Globus pallidus (tissue), 1 donor: ENCODE data around the gene COL16A1.

Source experiments
- DNase-seq: peaks from one replicate; pipeline ENCODE4 v3.0.0-alpha.2; 2015; ENCODE audit warnings: low spot score

Gene COL16A1

DNA sequence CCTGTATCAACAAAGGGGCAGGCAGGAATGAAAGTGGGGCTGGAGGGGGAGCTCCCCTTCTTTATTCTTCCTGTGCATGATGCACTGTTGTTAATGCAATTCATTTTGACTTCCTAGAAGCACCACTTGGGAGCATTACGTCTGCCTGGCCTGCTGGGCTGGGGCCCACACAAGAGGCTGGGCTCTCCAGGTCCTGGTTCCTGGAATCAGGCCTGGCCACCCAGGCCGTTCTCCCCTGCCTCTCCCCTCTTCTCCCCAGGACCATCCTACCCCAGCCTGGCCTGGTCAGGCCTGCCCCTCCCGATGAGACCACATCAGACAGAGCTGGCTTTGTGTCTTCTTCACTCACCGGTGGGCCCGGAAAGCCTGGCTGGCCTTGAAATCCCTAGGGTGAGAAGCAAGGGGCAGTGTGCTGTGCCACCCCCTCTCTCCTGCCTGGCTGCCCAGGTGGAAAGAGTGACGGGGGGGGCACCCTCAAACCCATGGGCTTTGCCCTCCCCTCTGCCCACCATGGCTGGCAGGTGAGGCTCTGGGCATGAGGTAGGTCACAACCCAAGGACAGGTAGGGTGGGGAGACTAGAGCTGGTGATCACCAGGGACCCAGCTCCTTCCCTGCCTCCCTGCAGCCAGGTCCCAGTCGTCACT lies 38.5 kb downstream of the COL16A1 start:
- DNase-seq: no peak

DNA sequence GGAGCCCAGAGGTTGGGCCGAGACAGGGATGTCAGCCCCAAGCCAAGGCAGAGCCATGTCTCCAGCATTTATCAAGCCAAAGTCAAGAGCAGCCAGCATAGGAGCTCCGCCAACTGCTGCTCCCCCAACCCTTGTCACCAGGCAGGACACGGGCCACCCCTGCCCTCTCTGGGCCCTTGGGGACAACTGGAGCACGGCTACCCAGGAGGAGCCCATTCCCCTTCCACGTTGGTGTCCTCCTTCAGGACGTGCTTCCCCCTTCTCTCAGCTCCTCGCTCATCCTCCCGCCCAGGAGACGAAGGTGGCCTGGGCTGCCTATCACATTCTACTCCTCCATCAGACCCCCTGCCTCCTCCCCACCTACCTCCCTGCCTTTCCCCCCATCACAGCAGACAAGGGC lies 39.3 kb downstream of the COL16A1 start:
- no peak for DNase-seq

DNA sequence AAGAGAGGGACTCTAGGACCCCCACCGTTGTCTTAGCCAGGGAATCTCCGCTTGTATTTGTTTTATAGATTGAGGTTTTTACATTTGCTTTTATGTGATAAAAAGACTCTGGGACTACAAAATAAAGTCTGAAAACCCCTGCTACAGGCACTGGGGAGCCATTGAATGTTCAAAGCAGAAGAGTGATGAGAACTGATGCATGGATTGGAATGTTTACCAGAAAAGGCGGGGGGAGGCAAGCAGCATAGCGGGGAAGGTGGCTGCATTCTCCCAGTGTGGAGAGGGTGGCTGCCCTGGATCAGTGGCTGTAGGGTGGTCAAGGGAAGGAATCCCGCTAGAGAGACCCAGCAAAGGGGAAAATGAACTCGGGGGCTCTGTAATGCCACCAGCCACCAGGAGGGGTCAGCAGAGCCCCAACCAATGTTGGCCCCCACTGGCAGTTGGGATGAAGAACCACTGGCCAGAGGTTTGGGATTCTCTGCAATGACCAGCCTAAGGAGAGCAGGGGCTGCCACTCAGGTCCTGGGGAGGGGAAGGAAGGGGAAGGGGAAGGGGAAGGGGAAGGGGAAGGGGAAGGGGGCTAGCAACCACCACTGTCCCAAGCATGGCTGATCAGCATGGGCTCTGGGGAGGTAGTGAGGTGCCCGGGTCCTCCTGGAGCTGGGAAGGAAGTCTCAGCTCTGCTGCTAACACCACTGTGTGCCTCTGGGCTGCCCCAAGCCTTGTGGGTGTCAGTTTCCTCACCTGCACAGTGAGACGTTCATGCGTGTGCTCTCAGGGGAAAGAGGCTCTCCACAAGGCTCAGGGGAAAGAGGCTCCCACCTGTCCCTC lies 40.0 kb downstream of the COL16A1 start:
- DNase-seq: peak; percentile 45

DNA sequence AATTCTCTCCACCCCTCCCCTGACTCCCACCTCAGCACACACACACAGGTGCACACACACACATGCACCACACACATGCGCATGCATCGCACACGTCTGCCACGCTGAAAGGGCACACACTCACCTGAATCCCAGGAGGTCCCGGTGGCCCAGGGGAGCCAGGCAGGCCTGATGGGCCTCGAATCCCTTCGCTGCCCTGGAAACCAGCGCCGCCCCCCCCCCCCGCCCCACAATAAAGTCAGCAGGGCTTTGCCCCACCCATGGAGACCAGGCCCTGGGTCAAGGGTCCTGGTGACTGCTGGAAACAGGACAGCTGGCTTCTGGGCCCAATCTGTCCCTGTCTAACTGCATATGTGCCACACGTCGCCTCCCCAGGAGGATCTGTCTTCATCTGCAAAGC lies 41.4 kb downstream of the COL16A1 start:
- no peak for DNase-seq

DNA sequence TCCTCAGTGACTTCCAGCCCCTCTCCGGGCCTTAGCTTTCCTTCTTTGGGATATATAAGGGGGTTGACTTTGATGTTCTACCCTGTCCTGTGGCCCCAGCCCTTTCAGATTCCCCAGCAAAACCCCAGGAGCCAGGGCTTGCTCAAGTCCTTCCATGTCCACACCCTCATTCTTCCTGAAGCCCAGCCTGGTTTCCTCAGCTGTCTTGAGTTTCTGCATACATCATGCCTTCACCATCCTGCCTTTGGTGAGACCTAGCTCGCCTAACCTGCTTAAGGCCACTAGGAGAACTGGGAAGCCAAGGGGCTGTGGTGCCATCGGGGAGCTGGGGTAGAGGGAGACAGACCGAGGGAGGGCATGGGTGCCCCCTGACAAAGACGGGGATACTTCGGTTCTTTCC lies 42.0 kb downstream of the COL16A1 start:
- no peak for DNase-seq

DNA sequence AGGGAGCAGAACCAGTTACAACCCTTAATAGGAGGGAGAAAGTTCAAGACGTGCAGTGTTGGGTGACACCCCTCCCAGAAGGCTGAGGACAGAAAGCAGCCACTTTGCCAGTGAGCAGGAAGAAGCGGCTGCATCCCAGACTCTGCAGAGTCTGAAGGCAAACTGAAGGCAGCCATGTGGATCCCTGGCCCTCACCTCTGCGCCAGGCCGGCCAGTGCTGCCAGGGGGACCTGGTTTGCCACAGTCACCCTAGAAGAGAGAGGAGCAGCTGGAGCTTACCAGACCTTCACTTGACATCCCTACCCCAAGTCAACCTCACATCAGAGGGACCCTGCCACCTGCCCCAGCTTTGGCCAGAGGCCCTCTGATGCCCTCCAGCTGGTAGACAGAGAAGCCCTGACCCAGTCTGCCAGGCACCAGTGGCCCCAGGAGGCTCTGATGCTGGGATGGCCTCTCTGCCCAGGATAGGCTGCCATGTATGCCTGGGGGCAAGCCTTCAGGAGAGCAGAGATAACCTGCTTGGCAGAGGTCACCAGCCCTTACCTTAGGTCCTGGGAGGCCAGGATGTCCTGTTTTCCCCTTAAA lies 42.9 kb downstream of the COL16A1 start:
- no peak for DNase-seq

DNA sequence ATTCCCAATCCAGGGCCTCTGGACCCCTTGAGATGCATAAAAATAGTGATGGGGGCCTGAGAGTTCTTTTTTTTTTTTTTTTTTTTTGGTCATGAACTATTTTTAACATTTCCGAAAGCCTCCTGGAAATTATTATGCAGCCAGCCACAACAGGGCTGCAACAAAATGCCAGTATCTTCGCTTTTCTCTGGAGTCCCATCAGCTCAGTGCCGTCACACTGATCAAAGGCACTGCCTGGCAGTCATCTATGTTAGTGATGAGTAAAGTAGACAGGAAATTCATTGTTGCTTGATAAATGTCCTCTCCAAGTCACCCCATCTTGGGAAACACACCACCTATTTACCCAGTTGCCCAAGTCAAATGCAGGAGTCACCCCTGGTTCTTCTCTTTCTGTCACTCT lies 43.9 kb downstream of the COL16A1 start:
- DNase-seq: no peak

DNA sequence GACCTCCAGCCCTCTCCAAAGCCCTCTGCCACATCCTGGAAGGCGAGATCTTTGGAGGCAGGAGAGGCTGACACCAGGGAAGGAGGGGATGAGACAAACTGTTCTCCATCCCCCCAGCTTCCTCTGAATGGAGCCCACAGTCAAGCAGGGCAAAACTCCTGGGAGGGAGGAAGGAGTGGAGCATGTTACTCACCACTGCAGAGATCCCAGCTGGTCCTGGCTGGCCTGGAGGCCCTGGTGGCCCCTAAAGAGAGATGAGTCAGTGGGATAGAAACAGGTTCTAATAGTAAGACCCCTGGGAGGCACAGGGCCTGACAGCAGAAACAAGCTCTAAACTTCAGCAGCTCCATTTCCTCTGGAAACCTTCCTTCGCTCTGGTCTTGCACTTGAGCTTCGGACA lies 45.1 kb downstream of the COL16A1 start:
- no peak for DNase-seq

DNA sequence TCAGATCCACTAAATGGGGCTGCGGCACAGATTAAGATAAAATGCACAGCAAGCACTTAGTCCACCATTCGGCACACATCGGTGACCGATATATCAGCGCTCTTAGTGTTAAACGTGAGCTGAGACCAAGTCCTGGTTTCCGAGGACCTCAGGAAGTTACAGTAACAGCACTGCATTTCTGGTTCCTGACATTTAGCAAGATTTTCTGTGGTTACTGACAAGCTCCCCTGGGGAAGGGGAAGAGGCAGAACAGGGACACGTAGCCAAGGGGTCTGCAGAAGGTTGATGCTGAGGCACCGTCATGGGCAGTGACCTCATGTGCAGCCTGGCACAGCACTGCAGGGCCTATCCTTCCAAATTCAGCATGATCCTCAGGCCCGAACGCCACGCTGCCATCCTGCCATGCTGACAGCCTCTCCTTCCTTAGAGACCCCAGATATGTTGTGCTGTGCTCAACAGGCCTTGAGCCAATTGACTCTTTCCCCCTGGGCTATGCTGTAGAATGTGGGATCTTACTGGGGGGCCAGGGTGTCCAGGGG lies 45.8 kb downstream of the COL16A1 start:
- no peak for DNase-seq

DNA sequence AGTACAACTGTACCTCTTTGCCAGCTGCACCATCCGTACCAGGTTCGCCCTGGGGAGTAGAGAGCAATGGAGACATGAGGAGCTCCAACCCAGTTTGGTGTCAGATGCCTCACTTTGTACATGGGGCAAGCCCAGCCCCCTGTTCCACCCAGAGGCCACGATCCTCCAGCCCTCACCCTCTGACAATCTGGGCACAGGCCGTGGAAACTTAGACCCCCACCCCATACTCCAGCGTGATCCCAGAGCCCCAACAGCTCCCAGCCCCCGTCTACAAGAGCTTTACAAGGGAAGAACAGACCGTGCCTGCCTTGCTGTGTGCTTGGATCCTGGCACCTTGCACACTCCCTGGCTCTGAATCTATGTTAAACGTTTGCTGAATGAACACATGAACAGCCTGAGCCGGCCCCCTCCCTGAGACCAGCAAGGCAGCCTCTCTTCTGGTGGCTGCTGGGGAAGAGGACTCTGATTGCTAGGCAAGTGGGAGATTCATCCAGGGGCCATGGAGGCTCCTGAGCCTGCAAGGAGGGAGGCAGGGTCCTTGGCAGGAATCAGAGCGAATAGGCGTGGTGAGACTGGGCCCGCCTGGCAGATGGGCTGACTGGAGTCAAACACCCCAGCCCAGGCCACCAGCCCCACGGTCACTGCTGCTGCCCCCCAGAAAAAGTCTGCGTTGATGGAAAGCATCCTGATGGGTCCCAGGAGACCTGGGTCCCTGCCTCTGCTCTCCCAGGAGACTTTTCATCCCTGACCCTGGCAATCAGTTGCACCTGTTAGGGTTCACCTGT lies 46.6 kb downstream of the COL16A1 start:
- DNase-seq: no peak

DNA sequence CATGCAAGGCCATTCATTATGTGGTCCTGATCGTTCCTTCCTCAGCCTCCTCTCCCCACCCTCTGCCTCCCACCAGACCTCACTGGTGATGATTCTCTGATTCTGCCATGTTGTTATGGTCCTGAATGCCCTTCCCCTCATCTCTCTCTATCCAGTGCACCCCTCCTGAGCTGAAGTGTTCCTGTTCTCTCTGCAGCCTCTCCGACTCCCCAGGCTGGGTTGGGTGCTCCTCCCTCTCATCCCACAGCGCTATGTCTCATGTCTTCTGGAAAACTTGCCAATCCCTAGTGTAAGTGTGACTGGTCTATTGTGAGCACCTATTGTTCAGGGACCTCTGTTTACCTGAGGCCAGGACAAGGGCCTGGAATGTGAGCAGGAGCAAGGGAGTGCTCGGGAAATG lies 48.1 kb downstream of the COL16A1 start:
- DNase-seq: no peak

DNA sequence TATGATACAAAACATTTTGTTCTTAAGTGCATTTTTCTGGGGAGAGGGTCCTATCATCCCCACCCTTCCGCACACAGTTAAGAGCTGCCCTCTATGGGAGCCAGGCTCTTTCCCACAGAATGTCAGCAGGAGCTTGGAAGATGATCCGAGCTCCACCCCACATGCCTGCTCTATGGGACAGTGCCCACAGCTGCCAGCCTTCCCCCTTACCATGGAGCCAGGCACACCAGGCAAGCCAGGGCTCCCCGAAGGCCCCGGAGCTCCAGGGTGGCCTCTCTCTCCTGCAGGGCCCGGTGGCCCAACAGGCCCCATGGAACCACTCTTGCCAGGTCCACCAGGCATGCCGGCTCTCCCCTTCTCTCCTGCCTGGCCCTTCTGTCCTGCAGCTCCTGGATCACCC lies 48.7 kb downstream of the COL16A1 start:
- DNase-seq: no peak

DNA sequence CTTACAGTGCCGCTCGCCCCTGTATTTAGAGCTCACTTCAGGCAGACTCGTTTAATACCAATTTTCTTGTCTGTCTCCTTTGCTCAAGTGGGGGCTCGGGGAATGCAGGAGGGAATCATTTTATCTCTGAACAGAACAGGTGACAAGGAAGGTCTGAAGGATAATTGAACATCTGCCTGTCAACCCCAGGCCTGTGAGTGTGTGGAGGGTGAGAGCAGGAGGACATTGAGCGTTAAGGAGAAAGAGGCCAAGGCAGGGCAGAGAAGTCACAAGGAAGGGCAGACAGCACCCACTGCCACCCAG lies 49.4 kb downstream of the COL16A1 start:
- DNase-seq: no peak

DNA sequence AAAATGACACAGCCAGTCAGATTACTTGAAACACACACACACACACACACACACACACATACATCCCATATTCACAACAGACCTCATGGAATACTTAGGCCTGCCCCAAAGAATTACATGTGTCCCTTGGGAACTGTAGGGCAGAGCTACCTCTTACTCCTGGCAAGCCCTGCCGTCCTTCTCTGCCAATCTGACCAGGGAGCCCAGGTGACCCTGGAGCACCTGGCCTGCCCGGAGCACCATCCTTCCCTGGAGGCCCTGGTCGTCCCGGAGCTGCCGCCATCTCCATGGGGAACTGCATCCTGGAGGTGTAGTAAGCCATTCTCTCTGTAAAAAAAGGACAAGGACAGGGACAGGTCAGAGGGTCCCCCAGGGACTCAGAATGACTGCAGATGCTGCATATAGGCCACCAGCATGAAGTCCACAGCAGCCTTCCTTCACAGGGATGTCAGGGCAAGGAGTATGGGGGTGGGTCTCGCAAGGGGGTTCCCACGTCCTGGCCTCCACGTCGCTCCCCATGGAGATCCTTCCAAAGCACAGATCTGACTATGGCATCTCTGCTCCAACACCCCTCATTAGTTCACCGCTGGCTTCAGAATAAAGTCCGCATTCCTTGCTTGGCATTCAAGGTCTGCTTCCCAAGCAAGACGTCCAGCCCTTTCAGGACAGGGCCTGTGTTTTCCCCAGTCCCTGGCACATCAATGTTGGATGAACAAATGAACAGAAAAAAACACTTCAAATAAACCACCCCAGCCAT lies 49.9 kb downstream of the COL16A1 start:
- DNase-seq: no peak

DNA sequence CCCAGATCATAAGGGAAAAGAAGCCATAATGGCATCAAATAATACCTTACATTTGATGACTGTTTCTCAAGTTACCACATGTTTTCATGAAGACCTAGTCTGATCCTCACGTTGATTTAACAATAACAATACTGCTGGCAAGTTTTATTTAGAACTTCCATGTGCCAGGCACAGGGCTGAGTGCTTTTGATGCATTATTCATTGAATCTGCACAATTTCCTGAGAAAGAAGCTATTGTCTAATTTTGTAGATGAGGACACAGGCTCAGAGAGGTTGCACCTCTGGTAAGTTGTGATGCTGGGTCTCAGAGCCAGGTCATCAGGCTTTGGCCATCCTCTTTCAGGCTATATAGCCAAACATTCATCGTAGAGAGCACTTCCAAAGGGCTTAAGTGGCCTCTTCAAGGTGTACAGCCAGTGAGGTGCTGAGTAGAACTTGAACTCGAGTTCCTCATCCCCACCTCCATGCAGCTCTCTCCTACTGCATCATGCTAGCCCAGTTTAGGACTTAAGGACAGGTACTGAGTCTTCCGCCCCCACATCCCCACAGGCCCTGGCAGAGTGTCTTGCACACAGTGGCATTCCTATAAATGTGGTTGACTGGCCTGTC lies 50.8 kb downstream of the COL16A1 start:
- peak; percentile 50 for DNase-seq

DNA sequence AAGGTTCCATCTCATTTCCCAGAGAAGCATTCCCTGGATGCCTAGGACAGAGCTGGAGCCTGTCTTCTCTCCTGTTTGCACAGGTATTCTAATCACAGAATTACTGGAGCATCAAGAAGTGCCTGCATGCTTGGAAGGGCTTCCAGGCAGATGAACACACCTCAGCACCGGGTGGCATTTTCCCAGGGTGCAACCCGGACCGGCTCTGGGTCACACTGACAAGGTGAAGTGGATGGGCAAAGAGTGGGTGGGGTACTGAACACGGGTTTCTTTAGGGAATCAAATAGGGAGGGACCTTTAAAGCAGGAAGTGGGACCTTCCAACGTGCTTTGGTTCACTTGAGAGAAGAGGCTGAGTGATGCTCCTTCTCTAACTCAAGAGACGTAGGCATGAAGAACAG lies 52.1 kb downstream of the COL16A1 start:
- DNase-seq: no peak

DNA sequence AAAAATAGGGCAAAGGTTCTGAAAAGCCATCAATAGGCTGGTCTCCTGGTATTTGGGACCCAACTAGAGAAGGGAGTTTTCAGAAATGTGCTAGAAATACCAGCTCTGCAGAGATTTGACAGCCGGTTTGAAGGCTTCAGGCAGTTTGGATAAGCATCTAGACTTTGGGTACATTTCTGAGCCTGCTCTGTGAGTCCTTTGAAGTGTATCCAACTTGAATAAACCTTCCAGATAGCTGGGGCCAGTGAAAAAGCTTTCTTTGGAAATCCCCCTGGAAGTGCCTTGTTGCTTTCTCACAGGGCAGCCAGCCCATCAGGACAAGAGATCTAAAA lies 52.8 kb downstream of the COL16A1 start:
- DNase-seq: no peak

DNA sequence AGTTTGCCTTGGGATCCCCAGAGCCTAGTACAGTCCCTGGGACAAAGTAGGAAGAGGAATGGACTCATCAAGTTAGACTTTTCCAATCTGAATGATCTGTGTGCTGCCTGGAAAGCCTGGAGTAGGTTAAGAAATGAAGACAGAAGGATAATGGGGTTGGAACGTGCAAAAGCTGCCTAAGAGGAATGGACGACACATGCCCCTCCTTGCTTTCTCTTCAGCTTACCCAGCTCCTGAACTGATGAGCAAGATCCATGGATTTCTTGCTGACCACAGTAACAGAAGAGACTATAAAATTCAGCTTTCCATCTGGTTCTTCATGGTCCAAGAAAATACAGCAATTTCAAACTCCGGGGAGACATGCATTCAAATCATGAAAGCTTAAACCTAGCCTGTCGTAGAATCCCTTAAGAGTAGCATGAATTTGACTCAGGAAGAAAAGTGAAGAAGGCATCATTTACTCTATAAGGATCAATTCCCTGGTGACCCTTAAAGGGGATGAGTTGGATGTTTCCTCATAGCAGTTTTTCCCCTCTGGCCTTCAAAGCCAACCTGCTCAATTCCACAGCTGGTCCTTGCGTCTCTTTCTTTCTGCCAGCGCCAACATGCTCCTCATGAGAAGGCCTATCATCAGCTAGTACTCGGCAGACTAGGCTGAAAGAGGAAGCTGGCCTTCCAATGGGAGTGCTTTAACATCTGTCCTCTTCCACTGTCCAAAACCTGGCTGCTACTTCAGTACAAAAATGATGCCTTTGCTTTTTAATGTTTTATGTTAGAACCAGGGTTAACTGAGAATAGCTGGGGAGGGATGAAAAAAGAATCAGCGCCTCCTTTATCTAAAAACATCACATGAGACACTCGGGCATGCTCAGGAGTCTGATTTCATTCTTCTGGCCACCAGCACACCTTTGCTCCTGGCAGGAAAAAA lies 53.4 kb downstream of the COL16A1 start:
- DNase-seq: no peak

DNA sequence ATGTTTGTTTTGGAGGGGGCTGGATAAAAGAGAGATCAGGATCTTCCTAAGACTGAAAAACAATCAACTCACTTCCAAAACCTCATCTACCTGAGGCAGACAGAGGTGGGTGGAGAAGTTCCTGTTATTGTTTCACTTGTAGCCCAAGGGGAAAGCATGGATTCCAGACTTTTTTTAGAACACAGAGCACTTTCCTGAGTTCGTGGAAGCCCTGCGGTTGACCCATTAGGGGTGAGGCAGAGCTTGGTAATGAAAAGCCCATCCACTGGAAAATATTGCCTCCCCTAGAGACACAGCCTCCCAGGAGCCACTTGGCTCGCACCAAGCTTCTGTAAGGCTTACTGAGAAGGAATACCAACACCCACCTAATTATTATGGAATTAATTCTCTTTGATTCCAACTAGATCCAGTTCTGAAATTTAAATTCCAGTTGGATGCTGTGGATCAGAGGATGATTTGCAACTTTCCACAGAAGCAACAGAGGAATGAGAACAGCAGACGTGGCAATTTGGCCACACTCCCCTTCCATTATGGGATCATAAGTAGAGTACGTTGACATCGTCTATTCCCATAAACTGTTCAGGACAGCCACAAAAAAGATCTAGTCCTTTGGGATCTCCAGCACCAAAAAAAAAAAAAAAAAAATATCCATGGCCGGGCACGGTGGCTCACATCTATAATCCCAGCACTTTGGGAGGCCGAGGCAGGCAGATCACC lies 55.0 kb downstream of the COL16A1 start:
- DNase-seq: no peak

DNA sequence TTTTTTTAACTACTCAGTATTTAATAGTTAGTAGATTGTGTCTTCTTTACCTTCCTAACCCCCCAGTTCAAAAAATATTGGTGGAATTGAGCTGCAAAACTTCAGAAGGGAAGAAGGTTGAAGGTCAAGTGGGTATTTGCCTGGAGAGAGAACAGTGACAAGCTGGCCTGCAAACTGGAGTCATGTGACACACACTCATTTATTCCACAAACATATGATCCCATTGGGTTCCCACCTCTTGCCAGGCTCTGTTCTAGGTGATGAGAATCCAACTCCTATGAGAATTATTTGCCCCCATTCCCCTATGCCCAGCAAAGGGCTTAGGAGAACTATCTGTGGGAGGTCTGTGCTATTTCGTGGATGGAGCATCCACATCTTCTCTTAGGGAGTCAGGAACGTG lies 55.6 kb downstream of the COL16A1 start:
- no peak for DNase-seq
